Smooth muscle cell (in vitro differentiated cells): Measurements from ENCODE around the gene CDC7. TPM values are rescaled to one million over a fixed set of nuclear protein-coding genes. Genes with fewer than 3 reads are reported as not detected.

ENCODE experiments used
- DNase-seq: peaks from one replicate; lab custom pipeline; 2025; ENCODE audit not compliant: unreplicated experiment; lab: John Stamatoyannopoulos, UW
- H2AFZ ChIP-seq: fragments of 200-600 bp; sonication (generic); 2 replicates; pipeline ENCODE4 v1.6.0; 2016; ENCODE audit warnings: antibody characterized with exemption, low read depth, mild to moderate bottlenecking
- H3F3A ChIP-seq: fragments of 200-600 bp; sonication (generic); 2 replicates; pipeline ENCODE4 v1.6.0; 2017; ENCODE audit warnings: antibody characterized with exemption, low read depth
- H3K27ac ChIP-seq: fragments of 200-600 bp; sonication (generic); 2 replicates; pipeline ENCODE4 v1.5.1; 2016; ENCODE audit warnings: low read depth, mild to moderate bottlenecking
- H3K27me3 ChIP-seq: fragments of 200-600 bp; sonication (generic); 2 replicates; pipeline ENCODE4 v1.6.1; 2016; ENCODE audit warnings: low read depth, mild to moderate bottlenecking
- H3K36me3 ChIP-seq: fragments of 200-600 bp; sonication (generic); 2 replicates; pipeline ENCODE4 v1.5.1; 2016; ENCODE audit warnings: low read depth
- H3K4me1 ChIP-seq: fragments of 200-600 bp; sonication (generic); 2 replicates; pipeline ENCODE4 v1.5.1; 2016; ENCODE audit warnings: low read depth
- H3K4me2 ChIP-seq: fragments of 200-600 bp; sonication (generic); 2 replicates; pipeline ENCODE4 v1.6.0; 2016; ENCODE audit warnings: mild to moderate bottlenecking
- H3K4me3 ChIP-seq: fragments of 200-600 bp; sonication (generic); 2 replicates; pipeline ENCODE4 v1.5.1; 2016; ENCODE audit warnings: mild to moderate bottlenecking
- H3K79me2 ChIP-seq: fragments of 200-600 bp; sonication (generic); 2 replicates; pipeline ENCODE4 v1.6.0; 2016; ENCODE audit warnings: low read depth, mild to moderate bottlenecking
- H3K9ac ChIP-seq: fragments of 200-600 bp; sonication (generic); 2 replicates; pipeline ENCODE4 v1.6.0; 2016; ENCODE audit warnings: low read depth
- H3K9me3 ChIP-seq: fragments of 200-600 bp; sonication (generic); replicated peaks from 2 replicates; pipeline ENCODE4 v1.5.1; 2016; ENCODE audit warnings: low read depth
- H4K20me1 ChIP-seq: fragments of 200-600 bp; sonication (generic); 2 replicates; pipeline ENCODE4 v1.6.0; 2016; ENCODE audit warnings: low read depth
- CTCF ChIP-seq: fragments of 200-600 bp; sonication (generic); IDR thresholded peaks from 2 replicates; pipeline ENCODE4 v1.5.1; 2017; ENCODE audit warnings: borderline replicate concordance, mild to moderate bottlenecking, antibody characterized with exemption; ENCODE audit not compliant: insufficient read depth, poor library complexity, severe bottlenecking
- WGBS: methylation state at CpG from one replicate; pipeline ENCODE4 v1.1.7; 2016; ENCODE audit warnings: low lambda C conversion rate; 5-methylcytosine and 5-hydroxymethylcytosine counted together
- polyA plus RNA-seq: library from polyadenylated mRNA; unstranded; fragments of >200 nt; fragmentation: Nextera tagmentation; extraction: Ambion mirVana; gene quantifications from 2 replicates; pipeline ENCODE4 v1.2.1, GENCODE V29; 2016
- total RNA-seq: library from RNA; depleted of rRNA; stranded (reverse); fragments of >200 nt; gene quantifications from 2 replicates; pipeline ENCODE4 v1.2.3, GENCODE V29; 2014

Gene CDC7
- total and polyA plus RNA-seq, 2 experiments from 2014 or later: 10.1 to 11.2 TPM

DNA sequence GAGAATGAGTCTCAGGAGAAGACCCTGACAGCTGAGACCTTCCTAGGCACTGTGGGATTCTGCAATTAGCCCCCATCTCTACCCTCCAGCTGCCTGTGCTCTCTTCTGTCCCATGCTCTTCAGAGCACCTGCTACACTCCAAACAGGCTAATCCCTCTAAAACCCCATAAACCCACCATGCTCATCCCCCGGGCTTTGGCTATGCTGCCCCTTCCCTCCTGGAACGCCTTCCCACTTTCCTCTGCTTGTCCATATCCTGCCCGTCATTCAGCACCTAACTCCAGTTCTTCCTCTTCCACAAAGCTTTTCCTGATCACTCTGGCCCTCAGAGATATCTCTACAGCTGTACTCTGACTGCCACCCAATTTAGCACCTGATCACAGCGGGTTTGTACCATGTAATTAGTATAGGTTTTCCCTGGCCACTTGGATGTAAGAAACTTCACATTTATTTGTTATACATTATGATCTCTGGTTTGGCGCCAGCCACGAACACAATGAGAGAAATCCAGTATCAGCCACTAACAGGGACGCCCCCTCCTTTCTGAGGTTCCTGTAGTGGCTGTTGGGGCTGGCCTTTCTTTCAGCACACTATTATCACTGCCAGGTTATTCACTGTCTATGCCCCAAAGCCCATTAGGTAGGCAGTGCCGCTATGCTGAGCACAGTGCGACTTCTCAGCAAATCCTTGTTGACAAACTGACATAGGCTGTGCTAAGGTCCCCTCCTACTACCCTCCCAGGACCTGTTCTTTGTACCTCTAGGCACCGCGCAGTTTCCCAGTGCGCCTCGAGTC lies 45.1 kb downstream of the CDC7 start:
- DNase-seq: no peak
- Histone ChIP-seq H3K27ac (no peak overlapping the region), H3K27me3 (peaks cover 6% of the 10 kb centered on the region), H3K79me2 (no peaks in the 10 kb centered on the region), H4K20me1 (no peaks in the 10 kb centered on the region), H3K4me2 (no peak overlapping the region), H3F3A (no peaks in the 10 kb centered on the region), H2AFZ (no peak overlapping the region), H3K4me1 (no peaks in the 10 kb centered on the region), H3K9ac (no peak overlapping the region), H3K9me3 (no peaks in the 10 kb centered on the region), H3K4me3 (no peak overlapping the region), H3K36me3 (no peaks in the 10 kb centered on the region)
- 95% methylated on average over 13 of the region's 13 CpGs for WGBS
- TF ChIP-seq CTCF: no peak

GRCh38 chr1:91546301-91546581 lies 45.6 kb downstream of the CDC7 start:
- WGBS: 97% methylated on average over 18 of the region's 18 CpGs
- no peaks in the 10 kb centered on the region for H3K4me1 ChIP-seq
- H3K4me2 ChIP-seq: no peak overlapping the region

GRCh38 chr1:91546876-91547275 lies 46.2 kb downstream of the CDC7 start:
- Histone ChIP-seq H3K79me2 (no peaks in the 10 kb centered on the region), H3F3A (no peaks in the 10 kb centered on the region), H3K9me3 (no peaks in the 10 kb centered on the region), H3K36me3 (no peaks in the 10 kb centered on the region), H3K27me3 (peaks cover 6% of the 10 kb centered on the region), H3K9ac (no peak overlapping the region), H3K4me2 (no peak overlapping the region), H4K20me1 (no peaks in the 10 kb centered on the region), H3K27ac (no peak overlapping the region), H2AFZ (no peak overlapping the region), H3K4me3 (no peak overlapping the region), H3K4me1 (no peaks in the 10 kb centered on the region)
- no peak for TF ChIP-seq CTCF
- DNase-seq: no peak
- 93% methylated on average over 19 of the region's 19 CpGs for WGBS

More at GRCh38 chr1:91546301-91546581, 45.6 kb downstream of the CDC7 start:
- Histone ChIP-seq H3K79me2 (no peaks in the 10 kb centered on the region), H2AFZ (no peak overlapping the region), H3K4me3 (no peak overlapping the region), H3F3A (no peaks in the 10 kb centered on the region), H4K20me1 (no peaks in the 10 kb centered on the region), H3K36me3 (no peaks in the 10 kb centered on the region), H3K9me3 (no peaks in the 10 kb centered on the region), H3K27me3 (peaks cover 6% of the 10 kb centered on the region), H3K27ac (no peak overlapping the region), H3K9ac (no peak overlapping the region)
- DNase-seq: no peak
- no peak for TF ChIP-seq CTCF
